Motor neuron (in vitro differentiated cells): ENCODE results near the gene CD44. TPM values are rescaled to one million over a fixed set of nuclear protein-coding genes. Genes with fewer than 3 reads are reported as not detected.
A peak's percentile ranks its signal among the peaks of the same experiment; 100 is the strongest.

Source experiments
- ATAC-seq, 8 experiments: fragments of 200-7000 bp; cut with Tn5 transposase; replicated peaks in 6 of 8; 2 replicates each; pipeline ENCODE4 v1.8.0; 2021; ENCODE audit warnings: mild to moderate bottlenecking in 8 of 8, moderate library complexity in 8 of 8
- H3K27ac ChIP-seq, 2 donors: fragments of 250-450 bp; sonication (Bioruptor Pico); 2 replicates each; pipeline ENCODE4 v1.9.0; 2021; ENCODE audit warnings: antibody characterized with exemption in 2 of 2, mild to moderate bottlenecking in 2 of 2, moderate library complexity in 1 of 2
- H3K4me1 ChIP-seq, 2 donors: fragments of 250-450 bp; sonication (Bioruptor Pico); replicated peaks in 1 of 2; 2 replicates each; pipeline ENCODE4 v1.6.1; 2021; ENCODE audit warnings: antibody characterized with exemption in 2 of 2, mild to moderate bottlenecking in 2 of 2, moderate library complexity in 1 of 2
- H3K4me3 ChIP-seq, 5 donors: fragments of 250-450 bp; sonication (Bioruptor Pico); 2 replicates each; pipeline ENCODE4 v1.9.0; 2021; ENCODE audit warnings: antibody characterized with exemption in 5 of 5, mild to moderate bottlenecking in 5 of 5, moderate library complexity in 4 of 5
- WGBS, 10 experiments: fragments of 450-650 bp; shearing (Covaris generic); methylation state at CpG; one replicate each; pipeline ENCODE4 v1.0.0; 2022; 5-methylcytosine and 5-hydroxymethylcytosine counted together
- in situ Hi-C, 9 experiments: fragments of 400-800 bp; cut with MboI; loops; one replicate each; pipeline ENCODE4 v1.15.0; 2021; ENCODE audit warnings: low sequenced_read_pairs in 9 of 9, low pct_unique_long_range_greater_than_20kb in 2 of 9; ENCODE audit not compliant: unreplicated experiment in 9 of 9
- total RNA-seq, 8 experiments: library from RNA; unstranded; fragments of 300-600 nt; gene quantifications; 2 replicates each; pipeline versions ENCODE4 v1.2.3 to v1.2.4, GENCODE V29; 2022

CD44 gene
- total RNA-seq, 8 experiments from 2014 or later: 0.05 to 107 (median 42.9) TPM

GRCh38 chr11:35237860-35238715 lies 99.1 kb downstream of the CD44 start:
- in situ Hi-C loops: loop anchor here in 1 of 9 experiments (25.0 kb wide), 1 partner anchor 149 kb away; no protein-coding TSS in a partner anchor
- ATAC-seq: peak in 1 of 8 experiments; percentile 34

GRCh38 chr11:35238882-35239281 lies 99.9 kb downstream of the CD44 start:
- in situ Hi-C loops: loop anchor here in 1 of 9 experiments (25.0 kb wide), 1 partner anchor 148 kb away; no protein-coding TSS in a partner anchor
- H3K4me1 ChIP-seq: no peaks in the 10 kb centered on the region
- ATAC-seq: no peak
- H3K4me3 ChIP-seq: no peak overlapping the region
- no peak overlapping the region for H3K27ac ChIP-seq
- WGBS, 10 experiments: 57 to 100% (median 83%) methylated on average over 1 of the region's 1 CpG; no CpG with 5 or more reads in 4 of the 10 experiments

More at GRCh38 chr11:35237860-35238715, 99.1 kb downstream of the CD44 start:
- 49 to 78% (median 68%) methylated on average over 4 to 12 of the region's 15 CpGs; no CpG with 5 or more reads in 1 of the 10 experiments for WGBS, 10 experiments
- Histone ChIP-seq H3K27ac (no peak overlapping the region), H3K4me3 (no peak overlapping the region), H3K4me1 (no peaks in the 10 kb centered on the region)

- no peak for ATAC-seq
- no peak overlapping the region for H3K4me3 ChIP-seq
- 0 to 80% (median 64%) methylated on average over 1 to 3 of the region's 4 CpGs; no CpG with 5 or more reads in 1 of the 10 experiments for WGBS, 10 experiments
- no peak overlapping the region for H3K27ac ChIP-seq
- no peaks in the 10 kb centered on the region for H3K4me1 ChIP-seq
- in situ Hi-C loops: loop anchor here in 1 of 9 experiments (25.0 kb wide), 1 partner anchor 148 kb away; no protein-coding TSS in a partner anchor
These were observed 100.6 kb downstream of the CD44 start for GRCh38 chr11:35239471-35240075.

- Histone ChIP-seq H3K4me1 (no peaks in the 10 kb centered on the region), H3K4me3 (no peak overlapping the region), H3K27ac (no peak overlapping the region)
- ATAC-seq: peak in 1 of 8 experiments; percentile 85
- in situ Hi-C loops: loop anchor here in 1 of 9 experiments (25.0 kb wide), 1 partner anchor 146 kb away; no protein-coding TSS in a partner anchor
- WGBS, 10 experiments: 63 to 100% (median 80%) methylated on average over 1 of the region's 1 CpG; no CpG with 5 or more reads in 5 of the 10 experiments
These were observed 102.1 kb downstream of the CD44 start for GRCh38 chr11:35241083-35241482.

- WGBS, 10 experiments: 80% methylated on average over 1 of the region's 1 CpG; no CpG with 5 or more reads in 9 of the 10 experiments
- in situ Hi-C loops: loop anchor here in 1 of 9 experiments (25.0 kb wide), 1 partner anchor 146 kb away; no protein-coding TSS in a partner anchor
- no peaks in the 10 kb centered on the region for H3K4me1 ChIP-seq
- no peak overlapping the region for H3K4me3 ChIP-seq
- ATAC-seq: no peak
- no peak overlapping the region for H3K27ac ChIP-seq
These were observed 102.6 kb downstream of the CD44 start for GRCh38 chr11:35241531-35241930.

- no peak overlapping the region for H3K27ac ChIP-seq
- H3K4me3 ChIP-seq: no peak overlapping the region
- in situ Hi-C loops: loop anchor here in 1 of 9 experiments (25.0 kb wide), 1 partner anchor 145 kb away; no protein-coding TSS in a partner anchor
- WGBS, 10 experiments: 71 to 100% (median 92%) methylated on average over 1 to 3 of the region's 3 CpGs; no CpG with 5 or more reads in 1 of the 10 experiments
- no peaks in the 10 kb centered on the region for H3K4me1 ChIP-seq
- ATAC-seq: no peak
These were observed 103.7 kb downstream of the CD44 start for GRCh38 chr11:35242412-35243242.

GRCh38 chr11:35243774-35244173 lies 104.8 kb downstream of the CD44 start:
- H3K4me1 ChIP-seq: no peaks in the 10 kb centered on the region
- no peak for ATAC-seq
- H3K4me3 ChIP-seq: no peak overlapping the region
- H3K27ac ChIP-seq: no peak overlapping the region
- in situ Hi-C loops: loop anchor here in 1 of 9 experiments (25.0 kb wide), 1 partner anchor 144 kb away; no protein-coding TSS in a partner anchor
- 76 to 100% (median 98%) methylated on average over 1 to 2 of the region's 2 CpGs; no CpG with 5 or more reads in 4 of the 10 experiments for WGBS, 10 experiments

- Histone ChIP-seq H3K4me1 (no peaks in the 10 kb centered on the region), H3K27ac (no peak overlapping the region), H3K4me3 (no peak overlapping the region)
- 79 to 88% (median 84%) methylated on average over 1 to 4 of the region's 4 CpGs; no CpG with 5 or more reads in 4 of the 10 experiments for WGBS, 10 experiments
- ATAC-seq: no peak
- in situ Hi-C loops: loop anchor here in 1 of 9 experiments (25.0 kb wide), 1 partner anchor 142 kb away; no protein-coding TSS in a partner anchor
These were observed 106.1 kb downstream of the CD44 start for GRCh38 chr11:35245056-35245455.

- 60 to 86% (median 71%) methylated on average over 1 of the region's 1 CpG; no CpG with 5 or more reads in 6 of the 10 experiments for WGBS, 10 experiments
- in situ Hi-C loops: loop anchor here in 1 of 9 experiments (25.0 kb wide), 1 partner anchor 142 kb away; no protein-coding TSS in a partner anchor
- H3K4me3 ChIP-seq: no peak overlapping the region
- H3K27ac ChIP-seq: no peak overlapping the region
- no peak for ATAC-seq
- H3K4me1 ChIP-seq: no peaks in the 10 kb centered on the region
These were observed 106.8 kb downstream of the CD44 start for GRCh38 chr11:35245786-35246185.

GRCh38 chr11:35246745-35247144 lies 107.8 kb downstream of the CD44 start:
- ATAC-seq: peak in 2 of 8 experiments; percentile 54 to 80
- Histone ChIP-seq H3K4me1 (no peaks in the 10 kb centered on the region), H3K27ac (no peak overlapping the region), H3K4me3 (no peak overlapping the region)
- in situ Hi-C loops: loop anchor here in 1 of 9 experiments (25.0 kb wide), 1 partner anchor 141 kb away; no protein-coding TSS in a partner anchor
- 15 to 83% (median 53%) methylated on average over 1 to 2 of the region's 2 CpGs; no CpG with 5 or more reads in 5 of the 10 experiments for WGBS, 10 experiments

- in situ Hi-C loops: loop anchor here in 1 of 9 experiments (25.0 kb wide), 1 partner anchor 140 kb away; no protein-coding TSS in a partner anchor
- ATAC-seq: no peak
- H3K27ac ChIP-seq: no peak overlapping the region
These were observed 108.5 kb downstream of the CD44 start for GRCh38 chr11:35247428-35247827.

GRCh38 chr11:35247863-35248262 lies 108.9 kb downstream of the CD44 start:
- no peak for ATAC-seq
- no peak overlapping the region for H3K27ac ChIP-seq
- H3K4me3 ChIP-seq: no peak overlapping the region
- in situ Hi-C loops: loop anchor here in 1 of 9 experiments (25.0 kb wide), 1 partner anchor 139 kb away; no protein-coding TSS in a partner anchor
- 71 to 90% (median 83%) methylated on average over 1 to 2 of the region's 3 CpGs; no CpG with 5 or more reads in 5 of the 10 experiments for WGBS, 10 experiments
- no peaks in the 10 kb centered on the region for H3K4me1 ChIP-seq

More at GRCh38 chr11:35247428-35247827, 108.5 kb downstream of the CD44 start:
- Histone ChIP-seq H3K4me1 (no peaks in the 10 kb centered on the region), H3K4me3 (no peak overlapping the region)
- 76 to 100% (median 95%) methylated on average over 1 to 3 of the region's 3 CpGs; no CpG with 5 or more reads in 6 of the 10 experiments for WGBS, 10 experiments
